Measurements from ENCODE around the gene MAP3K7. TPM values are rescaled to one million over a fixed set of nuclear protein-coding genes. Genes with fewer than 3 reads are reported as not detected.

Gene MAP3K7
- total RNA-seq, 2 donors from 2014 or later: 17.1 to 17.5 TPM

DNA sequence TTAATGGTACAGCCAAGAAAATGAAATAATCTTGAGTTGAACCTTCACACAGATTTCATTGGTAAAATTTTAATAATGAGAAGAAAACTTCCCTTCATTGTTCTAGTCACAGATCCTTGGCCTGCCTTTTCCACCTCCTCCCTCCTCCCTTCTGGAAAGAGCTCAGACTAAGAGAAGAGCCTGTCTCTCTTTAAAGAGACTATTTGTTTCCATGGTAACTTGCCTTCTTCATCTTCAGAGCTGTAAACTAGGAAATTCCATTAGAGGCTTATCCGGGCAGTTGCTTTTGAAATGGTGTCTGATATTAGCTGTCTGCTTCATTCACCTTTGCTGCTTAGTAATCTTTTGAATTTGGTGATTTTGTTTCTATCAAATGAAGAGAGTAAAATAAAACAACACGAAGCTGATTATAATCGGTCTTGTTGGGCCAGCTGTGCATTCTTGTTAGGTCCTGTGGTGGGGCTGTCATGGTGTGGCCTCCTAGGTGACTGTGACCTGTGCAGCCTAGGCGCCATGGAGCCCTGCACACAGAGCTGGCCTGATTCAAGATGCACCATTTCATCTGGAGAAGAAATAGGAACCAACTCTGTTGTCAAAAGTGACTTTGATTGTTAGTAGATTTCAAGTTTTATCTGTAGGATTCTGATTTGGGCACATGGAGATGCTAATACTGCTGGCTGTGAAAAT, 96.7 kb downstream of the MAP3K7 start:
- Histone ChIP-seq H3K36me3 (no peaks in the 10 kb centered on the region), H3K9me3 (no peaks in the 10 kb centered on the region), H3K4me3 (no peak overlapping the region), H3K4me1 (no peaks in the 10 kb centered on the region), H3K27me3 (no peaks in the 10 kb centered on the region), H3K27ac (no peak overlapping the region)
- no peak for DNase-seq (ENCODE audit: low spot score)
- TF ChIP-seq, protein P1, sequence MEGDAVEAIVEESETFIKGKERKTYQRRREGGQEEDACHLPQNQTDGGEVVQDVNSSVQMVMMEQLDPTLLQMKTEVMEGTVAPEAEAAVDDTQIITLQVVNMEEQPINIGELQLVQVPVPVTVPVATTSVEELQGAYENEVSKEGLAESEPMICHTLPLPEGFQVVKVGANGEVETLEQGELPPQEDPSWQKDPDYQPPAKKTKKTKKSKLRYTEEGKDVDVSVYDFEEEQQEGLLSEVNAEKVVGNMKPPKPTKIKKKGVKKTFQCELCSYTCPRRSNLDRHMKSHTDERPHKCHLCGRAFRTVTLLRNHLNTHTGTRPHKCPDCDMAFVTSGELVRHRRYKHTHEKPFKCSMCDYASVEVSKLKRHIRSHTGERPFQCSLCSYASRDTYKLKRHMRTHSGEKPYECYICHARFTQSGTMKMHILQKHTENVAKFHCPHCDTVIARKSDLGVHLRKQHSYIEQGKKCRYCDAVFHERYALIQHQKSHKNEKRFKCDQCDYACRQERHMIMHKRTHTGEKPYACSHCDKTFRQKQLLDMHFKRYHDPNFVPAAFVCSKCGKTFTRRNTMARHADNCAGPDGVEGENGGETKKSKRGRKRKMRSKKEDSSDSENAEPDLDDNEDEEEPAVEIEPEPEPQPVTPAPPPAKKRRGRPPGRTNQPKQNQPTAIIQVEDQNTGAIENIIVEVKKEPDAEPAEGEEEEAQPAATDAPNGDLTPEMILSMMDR (IDR thresholded peaks at IDR 0.05): no peak

DNA sequence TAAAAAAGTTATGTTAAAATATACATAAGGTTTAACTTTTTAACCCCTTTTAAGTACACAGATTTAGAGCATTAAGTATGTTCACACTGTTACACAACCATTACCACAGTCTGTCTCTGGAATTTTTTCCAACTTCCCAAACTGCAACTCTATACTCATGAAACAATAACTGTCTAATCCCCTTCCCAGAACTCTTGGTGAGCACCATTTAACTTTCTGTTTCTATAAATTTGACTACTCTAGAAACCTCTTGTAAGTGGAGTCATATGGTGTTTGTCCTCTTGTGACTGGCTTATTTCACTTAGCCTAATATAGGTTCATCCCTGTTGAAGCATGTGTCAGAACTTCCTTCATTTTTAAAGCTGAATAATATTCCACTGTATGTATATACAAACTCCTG, 98.1 kb downstream of the MAP3K7 start:
- Histone ChIP-seq H3K4me3 (no peak overlapping the region), H3K9me3 (no peaks in the 10 kb centered on the region), H3K36me3 (no peaks in the 10 kb centered on the region), H3K27me3 (no peaks in the 10 kb centered on the region), H3K27ac (no peak overlapping the region), H3K4me1 (no peaks in the 10 kb centered on the region)
- TF ChIP-seq, protein P1 (IDR thresholded peaks at IDR 0.05): no peak
- no peak for DNase-seq (ENCODE audit: low spot score)

DNA sequence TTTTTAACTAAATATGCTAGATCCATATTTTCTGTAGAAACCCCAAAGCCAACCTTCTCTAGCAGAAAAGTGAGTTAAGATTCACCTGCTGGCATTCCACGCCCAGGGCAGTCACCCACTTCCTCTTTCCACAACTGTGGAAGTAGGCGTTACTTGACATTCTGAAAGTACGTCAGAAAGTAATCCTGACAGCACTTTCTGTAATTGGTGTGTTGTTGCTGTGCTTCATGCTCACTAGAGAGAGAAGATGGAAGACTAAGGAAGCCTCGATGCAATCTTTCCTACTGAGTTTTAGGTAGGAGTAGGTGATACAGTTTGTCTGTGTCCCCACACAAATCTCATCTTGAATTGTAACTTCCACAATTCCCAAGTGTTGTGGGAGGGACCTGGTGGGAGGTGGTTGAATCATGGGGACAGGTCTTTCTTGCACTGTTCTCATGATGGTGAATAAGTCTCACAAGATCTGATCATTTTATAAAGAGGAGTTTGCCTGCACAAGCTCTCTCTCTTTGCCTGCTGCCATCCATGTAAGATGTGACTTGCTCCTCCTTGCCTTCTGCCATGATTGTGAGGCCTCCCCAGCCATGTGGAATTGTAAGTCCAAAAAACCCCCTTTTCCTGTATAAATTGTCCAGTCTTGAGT, 101.1 kb downstream of the MAP3K7 start:
- Histone ChIP-seq H3K9me3 (no peaks in the 10 kb centered on the region), H3K27me3 (no peaks in the 10 kb centered on the region), H3K4me1 (no peaks in the 10 kb centered on the region), H3K36me3 (no peaks in the 10 kb centered on the region), H3K4me3 (no peak overlapping the region), H3K27ac (no peak overlapping the region)
- DNase-seq (ENCODE audit: low spot score): no peak
- TF ChIP-seq, protein P1 (IDR thresholded peaks at IDR 0.05): no peak

DNA sequence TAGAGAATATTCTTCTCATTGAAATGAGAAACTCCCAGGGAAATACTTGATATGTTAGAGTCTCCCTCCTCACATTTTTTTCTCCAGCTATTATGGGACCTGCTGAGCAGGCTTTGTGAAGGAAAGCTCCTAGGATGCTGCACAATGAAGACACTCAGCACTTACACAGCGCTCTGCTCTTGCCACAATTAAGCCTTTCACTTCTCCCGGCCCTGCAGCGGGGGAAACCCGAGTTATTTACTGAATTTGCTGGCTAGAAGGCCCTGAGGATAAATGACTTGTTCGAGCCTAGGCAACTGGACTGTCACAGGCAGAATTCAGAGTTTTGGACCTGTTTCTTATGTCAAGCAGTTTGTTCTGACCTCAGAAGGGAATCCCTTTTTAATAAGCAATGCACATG, 102.0 kb downstream of the MAP3K7 start:
- DNase-seq (ENCODE audit: low spot score): no peak

DNA sequence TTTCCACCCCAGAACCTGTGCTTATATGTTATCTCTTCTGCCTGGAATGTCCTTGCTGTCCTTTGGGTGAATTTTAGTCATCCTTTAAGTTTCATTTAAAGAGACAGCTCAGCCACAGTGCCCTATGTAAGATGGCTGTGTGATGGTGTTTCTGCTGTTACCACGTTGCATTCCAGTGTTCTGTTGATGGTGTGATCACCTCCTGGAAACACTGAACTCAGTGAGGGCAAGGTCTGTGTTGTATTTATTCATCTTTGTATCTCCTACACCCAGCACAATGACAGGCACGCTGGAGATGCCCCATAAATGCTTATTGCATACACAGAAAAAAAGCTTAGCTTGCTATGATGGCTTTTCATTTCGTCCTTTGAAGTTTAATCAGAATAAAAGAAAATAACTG, 102.5 kb downstream of the MAP3K7 start:
- TF ChIP-seq, protein P1 (IDR thresholded peaks at IDR 0.05): no peak
- DNase-seq (ENCODE audit: low spot score): no peak
- H3K9me3 ChIP-seq: no peaks in the 10 kb centered on the region
- H3K4me3 ChIP-seq: no peak overlapping the region
- no peaks in the 10 kb centered on the region for H3K4me1 ChIP-seq
- no peak overlapping the region for H3K27ac ChIP-seq
- H3K27me3 ChIP-seq: no peaks in the 10 kb centered on the region
- no peaks in the 10 kb centered on the region for H3K36me3 ChIP-seq

More for the DNA sequence above, 102.0 kb downstream of the MAP3K7 start:
- Histone ChIP-seq H3K4me1 (no peaks in the 10 kb centered on the region), H3K4me3 (no peak overlapping the region), H3K27ac (no peak overlapping the region), H3K36me3 (no peaks in the 10 kb centered on the region), H3K9me3 (no peaks in the 10 kb centered on the region), H3K27me3 (no peaks in the 10 kb centered on the region)
- TF ChIP-seq, protein P1 (IDR thresholded peaks at IDR 0.05): no peak
